K562 (cell line): ENCODE results near the gene FHIT. TPM values are rescaled to one million over a fixed set of nuclear protein-coding genes. Genes with fewer than 3 reads are reported as not detected.

Experiments
- ATAC-seq: fragments of 200-7000 bp; cut with Tn5 transposase; 3 replicates; pipeline ENCODE4 v1.9.1; 2020; ENCODE audit warnings: moderate library complexity
- BruUV-seq: library from RNA; stranded (reverse); fragments of 400-500 nt; replicated peaks from 2 replicates; lab custom pipeline; 2021; lab: Mats Ljungman, UMichigan
- CTCF ChIA-PET: fragments of 300-600 bp; formaldehyde crosslinking; extraction: SDS; loops from one replicate; lab custom pipeline; 2021; ENCODE audit warnings: low intra/inter-chr PET ratio; lab: Yijun Ruan, JAX
- POLR2A ChIA-PET: fragments of 300-600, 350-650 bp; sonication (Branson Sonifier 250); formaldehyde crosslinking; extraction: SDS; loops from one replicate; lab custom pipeline; 2021; ENCODE audit warnings: antibody characterized with exemption, inconsistent platforms; lab: Yijun Ruan, JAX
- DNase-seq, 4 experiments: peaks; one replicate each; pipeline versions ENCODE4 v3.0.0 to v3.0.0-alpha.2; 2011 to 2018; ENCODE audit warnings: low spot score in 3 of 4, mixed read lengths in 3 of 4; ENCODE audit errors: extremely low read depth in 1 of 4
- FAIRE-seq: peaks from 2 replicates; lab custom pipeline; 2011; peaks lifted over from hg19 to GRCh38; lab: Jason Lieb, UNC
- H2AFZ ChIP-seq: 2 replicates; pipeline ENCODE4 v1.6.0; 2011; ENCODE audit warnings: low read depth, low read length, control low read depth, inconsistent platforms
- H3K27ac ChIP-seq: fragments of 200-600 bp; 3 replicates; pipeline ENCODE4 v1.8.0; 2011; ENCODE audit warnings: low read depth, mild to moderate bottlenecking, control low read depth, inconsistent platforms, low read length, moderate library complexity, mixed read lengths; ENCODE audit errors: extremely low read depth
- H3K27me3 ChIP-seq, 2 experiments: fragments of 300-600 bp in 1 of 2; 2 replicates in 1 of 2; 3 replicates in 1 of 2; pipeline versions ENCODE4 v1.6.0 to v1.8.0; 2011; ENCODE audit warnings: inconsistent platforms in 2 of 2, low read length in 2 of 2, mild to moderate bottlenecking in 1 of 2, mixed read lengths in 1 of 2, moderate library complexity in 1 of 2; ENCODE audit not compliant: control insufficient read depth in 2 of 2, insufficient read depth in 2 of 2
- H3K36me3 ChIP-seq: fragments of 300-600 bp; 3 replicates; pipeline ENCODE4 v1.8.0; 2011; ENCODE audit warnings: mild to moderate bottlenecking, low read length, inconsistent platforms; ENCODE audit not compliant: control insufficient read depth, insufficient read depth
- H3K4me1 ChIP-seq, 2 experiments: fragments of 200-600 bp in 1 of 2; replicated peaks in 1 of 2; 2 replicates in 1 of 2; 3 replicates in 1 of 2; pipeline versions ENCODE4 v1.5.1 to v1.8.0; 2011; ENCODE audit warnings: inconsistent platforms in 2 of 2, low read length in 2 of 2, mild to moderate bottlenecking in 1 of 2, mixed read lengths in 1 of 2, moderate library complexity in 1 of 2; ENCODE audit not compliant: control insufficient read depth in 2 of 2, insufficient read depth in 2 of 2
- H3K4me2 ChIP-seq: 2 replicates; pipeline ENCODE4 v1.6.1; 2011; ENCODE audit warnings: low read length, control low read depth, inconsistent platforms, mixed read lengths; ENCODE audit not compliant: insufficient read depth
- H3K4me3 ChIP-seq: fragments of 200-600 bp; sonication (generic), shearing (Covaris generic); 2 replicates; pipeline ENCODE4 v1.5.1; 2016; ENCODE audit warnings: control low read depth, inconsistent platforms
- H3K79me2 ChIP-seq: fragments of 200-600 bp; 3 replicates; pipeline ENCODE4 v1.8.0; 2011; ENCODE audit warnings: low read length, inconsistent platforms; ENCODE audit not compliant: control insufficient read depth, insufficient read depth
- H3K9ac ChIP-seq, 2 experiments: 2 replicates each; pipeline versions ENCODE4 v1.6.0 to v1.6.1; 2011; ENCODE audit warnings: low read depth in 2 of 2, low read length in 2 of 2, control low read depth in 1 of 2, inconsistent platforms in 1 of 2, mild to moderate bottlenecking in 1 of 2, mixed read lengths in 1 of 2; ENCODE audit not compliant: insufficient read depth in 1 of 2
- H3K9me1 ChIP-seq: one replicate; pipeline ENCODE4 v1.6.0; 2011; ENCODE audit warnings: inconsistent platforms, mild to moderate bottlenecking, low read length, moderate library complexity; ENCODE audit not compliant: control insufficient read depth, insufficient read depth
- H3K9me3 ChIP-seq: replicated peaks from 2 replicates; pipeline ENCODE4 v1.5.1; 2011; ENCODE audit warnings: low read depth, low read length, inconsistent platforms; ENCODE audit not compliant: control insufficient read depth, insufficient read depth
- H4K20me1 ChIP-seq: replicated peaks from 2 replicates; pipeline ENCODE4 v1.6.1; 2011; ENCODE audit warnings: low read length, inconsistent platforms, mixed read lengths; ENCODE audit not compliant: control insufficient read depth, insufficient read depth
- ADNP ChIP-seq: fragments of 200-800 bp; sonication (Bioruptor generic); IDR thresholded peaks from 2 replicates; pipeline ENCODE4 v1.6.1; 2016; ENCODE audit warnings: missing genetic modification characterization, missing compliant biosample characterization
- C11orf30 ChIP-seq: fragments of 450-650 bp; IDR thresholded peaks from 2 replicates; pipeline ENCODE4 v1.6.1; 2016; ENCODE audit warnings: low read depth, mild to moderate bottlenecking
- EHMT2 ChIP-seq: fragments of 450-650 bp; IDR thresholded peaks from 2 replicates; pipeline ENCODE4 v1.6.1; 2018; ENCODE audit warnings: antibody characterized with exemption
- GMEB1 ChIP-seq: fragments of 250-450 bp; sonication (Bioruptor Pico); IDR thresholded peaks from 2 replicates; pipeline ENCODE4 v1.4.0; 2020; ENCODE audit warnings: mild to moderate bottlenecking
- MLLT1 ChIP-seq, 2 experiments: fragments of 450-650 bp; IDR thresholded peaks; 2 replicates each; pipeline ENCODE4 v1.6.1; 2016
- MXD1 ChIP-seq: fragments of 250-450 bp; sonication (Bioruptor Pico); IDR thresholded peaks from 2 replicates; pipeline ENCODE4 v1.8.0; 2021; ENCODE audit warnings: borderline replicate concordance, mild to moderate bottlenecking, moderate library complexity; ENCODE audit not compliant: poor library complexity, severe bottlenecking
- RBM15 ChIP-seq: fragments of 200-400 bp; formaldehyde crosslinking; IDR thresholded peaks from 2 replicates; pipeline ENCODE4 v1.6.1; 2018; ENCODE audit warnings: mild to moderate bottlenecking, low read length, moderate library complexity; ENCODE audit not compliant: insufficient read depth
- SNAPC5 ChIP-seq: fragments of 250-450 bp; sonication (Bioruptor Pico); IDR thresholded peaks from 2 replicates; pipeline ENCODE4 v1.8.0; 2021; ENCODE audit warnings: moderate library complexity, mild to moderate bottlenecking, inconsistent platforms
- SNIP1 ChIP-seq: fragments of 450-650 bp; IDR thresholded peaks from 2 replicates; pipeline ENCODE4 v1.7.1; 2017; ENCODE audit warnings: low read depth, mild to moderate bottlenecking
- SP1 ChIP-seq: sonication (generic); formaldehyde crosslinking; IDR thresholded peaks from 2 replicates; pipeline ENCODE4 v1.8.1; 2022; ENCODE audit warnings: mild to moderate bottlenecking, missing genetic modification reagents
- TBL1XR1 ChIP-seq, 2 experiments: IDR thresholded peaks; 2 replicates each; pipeline ENCODE4 v1.6.1; 2012; ENCODE audit warnings: improper control_type of control experiment in 2 of 2, low read length in 2 of 2, mild to moderate bottlenecking in 1 of 2
- ZBTB5 ChIP-seq: fragments of 450-650 bp; IDR thresholded peaks from 2 replicates; pipeline ENCODE4 v1.6.1; 2017; ENCODE audit warnings: antibody characterized with exemption
- ZBTB8A ChIP-seq: fragments of 450-650 bp; IDR thresholded peaks from 2 replicates; pipeline ENCODE4 v1.6.1; 2018; ENCODE audit warnings: mild to moderate bottlenecking, moderate library complexity; ENCODE audit not compliant: partially characterized antibody
- ZFP1 ChIP-seq: fragments of 450-650 bp; formaldehyde crosslinking; IDR thresholded peaks from 2 replicates; pipeline ENCODE4 v1.4.0; 2020; ENCODE audit warnings: mild to moderate bottlenecking, mixed read lengths
- ZNF408 ChIP-seq: fragments of 250-450 bp; sonication (Bioruptor Pico); IDR thresholded peaks from 2 replicates; pipeline ENCODE4 v1.4.0; 2020; ENCODE audit warnings: low read depth, mild to moderate bottlenecking, moderate library complexity
- ZNF79 ChIP-seq: fragments of 250-450 bp; sonication (Bioruptor Pico); IDR thresholded peaks from 2 replicates; pipeline ENCODE4 v1.4.0; 2020; ENCODE audit warnings: low read depth, mild to moderate bottlenecking, moderate library complexity
- WGBS: fragments of 100-300 bp; shearing (Covaris generic); methylation state at CpG from one replicate; pipeline ENCODE4 v1.1.6; 2016; ENCODE audit warnings: low coverage, mixed read lengths; ENCODE audit not compliant: insufficient coverage; ENCODE audit errors: missing lambda C conversion rate; 5-methylcytosine and 5-hydroxymethylcytosine counted together
- in situ Hi-C: fragments of 300-500 bp; cut with MboI; formaldehyde crosslinking; loops from 4 replicates; pipeline ENCODE4 v1.15.0; 2018; ENCODE audit warnings: inconsistent platforms, mixed read lengths
- intact Hi-C: fragments of 100-400 bp; cut with micrococcal nuclease; formaldehyde crosslinking; loops from 2 replicates; pipeline ENCODE4 v1.14.2; 2022
- polyA plus RNA-seq, 8 experiments: library from polyadenylated mRNA; depleted of rRNA in 4 of 8; stranded (reverse) in 5 of 8; unstranded in 3 of 8; fragments of >200 nt; fragmentation: Nextera tagmentation in 2 of 8; fragmentation: Illumina TruSeq in 1 of 8; extraction: Ambion mirVana in 2 of 8; extraction: Trizol in 1 of 8; gene quantifications; 2 replicates each; pipeline versions ENCODE4 v1.2.1 to v1.2.3, GENCODE V29; 2011 to 2014; ENCODE audit warnings: inconsistent platforms in 1 of 8, missing spikeins in 1 of 8
- total RNA-seq, 7 experiments: library from RNA; depleted of rRNA in 6 of 7; stranded (reverse); fragments of >200 nt in 6 of 7; fragmentation: Illumina TruSeq in 2 of 7; extraction: Trizol in 2 of 7; gene quantifications; 2 replicates each; pipeline versions ENCODE4 v1.2.1 to v1.2.3, GENCODE V29; 2011 to 2021; ENCODE audit warnings: low replicate concordance in 1 of 7

FHIT gene
- total and polyA plus RNA-seq, 9 of the 15 experiments (the other 6 are each of a cell fraction or from before 2014, with no cell fraction given): 1.7 to 9.1 (median 4.3) TPM

GRCh38 chr3:60070366-60070765 is 1180.9 kb downstream of the FHIT start:
- Histone ChIP-seq H3K9ac (no peak overlapping the region), H3K9me1 (no peaks in the 10 kb centered on the region), H3K4me2 (no peak overlapping the region), H3K27ac (no peak overlapping the region), H3K36me3 (no peaks in the 10 kb centered on the region), H3K4me3 (no peak overlapping the region), H2AFZ (no peak overlapping the region), H3K4me1 (no peaks in the 10 kb centered on the region), H3K9me3 (no peaks in the 10 kb centered on the region), H3K79me2 (no peaks in the 10 kb centered on the region), H3K27me3 (no peaks in the 10 kb centered on the region), H4K20me1 (no peaks in the 10 kb centered on the region)
- intact Hi-C loops: no loop called here
- BruUV-seq: no TSS peak
- WGBS: 0% methylated on average over 1 of the region's 3 CpGs
- no peak for FAIRE-seq
- ATAC-seq: no peak
- CTCF ChIA-PET: no interaction called here
- no peak for DNase-seq
- POLR2A ChIA-PET: no interaction called here
- in situ Hi-C loops: no loop called here
- TF ChIP-seq ZNF408 (CRISPR knock-in tag) (no peak), ZBTB5 (no peak), MXD1 (no peak), MLLT1 (IDR thresholded peaks at IDR 0.05) (no peak), GMEB1 (CRISPR knock-in tag) (no peak), C11orf30 (no peak), ZNF79 (CRISPR knock-in tag) (no peak), EHMT2 (no peak), RBM15 (no peak), ZBTB8A (no peak), ADNP (no peak), SP1 (no peak), SNAPC5 (CRISPR knock-in tag) (no peak), TBL1XR1 (IDR thresholded peaks at IDR 0.05; ENCODE audit: low read length in 2 of 2) (no peak), ZFP1 (CRISPR knock-in tag) (no peak), SNIP1 (no peak)
